Stimulated activated CD8-positive, alpha-beta memory T cell treated with anti-CD3 and anti-CD28 coated beads, Interleukin-4, amount 100 ng/mL, for 24 hours (primary cell): ENCODE measurements around the gene GALNTL6.

ENCODE experiments used
- DNase-seq: peaks from one replicate; pipeline ENCODE4 v3.0.0-alpha.2; 2020; ENCODE audit warnings: low read depth

The GALNTL6 gene

GRCh38 chr4:172007889-172008288 lies 194.7 kb downstream of the GALNTL6 start:
- DNase-seq = no peak

GRCh38 chr4:172009446-172010230 lies 196.4 kb downstream of the GALNTL6 start:
- no peak for DNase-seq

GRCh38 chr4:172011196-172011595 lies 198.0 kb downstream of the GALNTL6 start:
- no peak for DNase-seq

- no peak for DNase-seq
Measured at GRCh38 chr4:172018358-172018757, 205.2 kb downstream of the GALNTL6 start.

GRCh38 chr4:172035562-172035961 lies 222.4 kb downstream of the GALNTL6 start:
- no peak for DNase-seq

GRCh38 chr4:172040766-172041165 lies 227.6 kb downstream of the GALNTL6 start:
- DNase-seq = no peak

- no peak for DNase-seq
Measured at GRCh38 chr4:172042714-172043114, 229.5 kb downstream of the GALNTL6 start.

- no peak for DNase-seq
Measured at GRCh38 chr4:172045981-172046380, 232.8 kb downstream of the GALNTL6 start.

GRCh38 chr4:172048666-172049065 lies 235.5 kb downstream of the GALNTL6 start:
- DNase-seq = no peak

- DNase-seq = no peak
Measured at GRCh38 chr4:172050911-172051310, 237.7 kb downstream of the GALNTL6 start.

- no peak for DNase-seq
Measured at GRCh38 chr4:172055046-172055445, 241.8 kb downstream of the GALNTL6 start.

GRCh38 chr4:172055498-172055897 lies 242.3 kb downstream of the GALNTL6 start:
- no peak for DNase-seq

GRCh38 chr4:172061204-172061603 lies 248.0 kb downstream of the GALNTL6 start:
- DNase-seq = no peak

GRCh38 chr4:172068506-172068905 lies 255.3 kb downstream of the GALNTL6 start:
- no peak for DNase-seq

- DNase-seq = no peak
Measured at GRCh38 chr4:172073590-172073989, 260.4 kb downstream of the GALNTL6 start.

GRCh38 chr4:172083272-172083671 lies 270.1 kb downstream of the GALNTL6 start:
- DNase-seq = no peak

GRCh38 chr4:172088556-172088955 lies 275.4 kb downstream of the GALNTL6 start:
- DNase-seq = no peak

GRCh38 chr4:172095161-172095560 lies 282.0 kb downstream of the GALNTL6 start:
- DNase-seq = no peak

GRCh38 chr4:172096786-172097185 lies 283.6 kb downstream of the GALNTL6 start:
- no peak for DNase-seq

- DNase-seq = no peak
Measured at GRCh38 chr4:172099376-172099775, 286.2 kb downstream of the GALNTL6 start.

- no peak for DNase-seq
Measured at GRCh38 chr4:172103456-172103855, 290.3 kb downstream of the GALNTL6 start.

- DNase-seq = no peak
Measured at GRCh38 chr4:172104539-172104938, 291.3 kb downstream of the GALNTL6 start.

GRCh38 chr4:172105918-172106317 lies 292.7 kb downstream of the GALNTL6 start:
- DNase-seq = no peak

GRCh38 chr4:172109466-172109865 lies 296.3 kb downstream of the GALNTL6 start:
- no peak for DNase-seq
